ENCODE data around the gene NAA80.
A peak's percentile ranks its signal among the peaks of the same experiment; 100 is the strongest.

The NAA80 gene

DNA sequence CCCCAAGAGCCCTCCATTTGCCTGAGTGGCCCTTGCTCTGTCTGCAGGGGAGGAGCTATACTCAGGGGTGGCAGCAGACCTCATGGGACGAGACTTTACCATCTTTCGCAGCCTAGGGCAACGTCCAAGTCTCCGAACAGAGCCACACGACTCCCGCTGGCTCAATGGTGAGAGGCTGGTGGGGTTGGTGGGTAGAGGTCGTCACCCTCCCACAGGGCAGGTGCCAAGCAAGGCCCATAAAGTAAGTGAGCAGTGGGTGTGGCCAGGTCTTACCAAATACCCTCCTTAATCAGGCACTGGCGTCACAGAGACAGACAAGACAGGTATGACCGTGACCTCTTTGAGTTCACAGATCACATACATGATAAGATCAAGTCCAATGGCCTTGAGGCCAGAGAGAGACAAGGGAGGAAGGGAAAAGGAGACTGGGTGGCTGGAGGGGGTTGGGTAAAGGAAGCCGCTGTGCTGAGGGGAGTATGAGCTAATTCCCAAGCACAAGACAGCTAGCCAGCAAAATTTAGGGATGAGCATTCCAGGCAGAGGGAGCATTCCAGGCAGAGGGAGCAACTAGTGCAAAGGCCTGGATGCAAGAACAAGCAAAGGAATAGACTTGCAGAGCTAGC lies 27.8 kb downstream of the NAA80 start:
- no peak for TF ChIP-seq CTCF (conservative IDR thresholded peaks at IDR 0.05; ENCODE audit: low read depth, low read length)
- DNase-seq (ENCODE audit: low read depth), result no peak
- no peak overlapping the region for H3K4me3 ChIP-seq (ENCODE audit: low read depth, low read length)

DNA sequence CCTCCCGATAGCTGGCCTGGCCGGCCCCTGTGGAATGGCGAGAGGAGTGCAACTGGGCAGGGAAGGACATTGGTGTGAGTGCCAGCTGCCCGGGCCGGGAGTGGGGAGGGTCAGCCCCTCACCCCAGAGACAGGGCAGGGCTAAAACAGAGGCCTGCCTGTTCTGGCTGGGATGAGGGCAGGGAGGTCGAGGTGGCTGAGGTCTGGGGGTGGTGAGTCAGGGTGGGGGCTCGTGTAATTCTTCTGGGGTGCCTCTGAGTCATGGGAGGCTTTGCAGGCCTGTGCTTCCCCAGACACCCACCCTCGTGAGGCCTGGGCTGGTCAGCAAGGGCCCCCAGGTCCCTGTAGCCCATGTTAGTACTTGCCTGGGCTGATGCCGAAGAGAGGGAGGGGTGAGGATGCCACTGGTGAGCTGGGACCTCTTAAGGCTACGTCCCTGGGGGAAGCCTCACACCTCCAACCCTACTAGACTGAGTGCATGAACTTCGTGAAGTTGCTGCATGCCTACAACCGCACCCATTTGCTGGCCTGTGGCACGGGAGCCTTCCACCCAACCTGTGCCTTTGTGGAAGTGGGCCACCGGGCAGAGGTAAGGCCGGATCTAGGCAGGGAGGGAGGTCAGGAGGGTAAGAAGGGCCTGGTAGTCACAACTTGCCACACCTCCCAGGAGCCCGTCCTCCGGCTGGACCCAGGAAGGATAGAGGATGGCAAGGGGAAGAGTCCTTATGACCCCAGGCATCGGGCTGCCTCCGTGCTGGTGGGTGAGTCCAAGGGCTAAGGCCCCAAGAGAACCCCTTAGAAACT lies 28.6 kb downstream of the NAA80 start:
- no peak for DNase-seq (ENCODE audit: low read depth)
- no peak for TF ChIP-seq CTCF (conservative IDR thresholded peaks at IDR 0.05; ENCODE audit: low read depth, low read length)

GRCh38 chr3:50269977-50270413 lies 29.2 kb downstream of the NAA80 start:
- H3K4me3 ChIP-seq (ENCODE audit: low read depth, low read length), result no peak overlapping the region
- peak; percentile 18 for DNase-seq (ENCODE audit: low read depth)
- no peak for TF ChIP-seq CTCF (conservative IDR thresholded peaks at IDR 0.05; ENCODE audit: low read depth, low read length)

More for the DNA sequence above, 28.6 kb downstream of the NAA80 start:
- H3K4me3 ChIP-seq (ENCODE audit: low read depth, low read length), result no peak overlapping the region

- no peak for DNase-seq (ENCODE audit: low read depth)
- no peak overlapping the region for H3K4me3 ChIP-seq (ENCODE audit: low read depth, low read length)
- TF ChIP-seq CTCF (conservative IDR thresholded peaks at IDR 0.05; ENCODE audit: low read depth, low read length), result no peak
Measured at GRCh38 chr3:50269460-50269859, 29.7 kb downstream of the NAA80 start.

GRCh38 chr3:50268703-50269451 lies 30.3 kb downstream of the NAA80 start, which contains the start of gene SEMA3B:
Gene SEMA3B, plus strand, starts transcription at chr3:50269147. Its CDS starts 94 bp downstream, at chr3:50269241.
- no peak for TF ChIP-seq CTCF (conservative IDR thresholded peaks at IDR 0.05; ENCODE audit: low read depth, low read length)
- no peak within 1 kb of the TSS for H3K4me3 ChIP-seq (ENCODE audit: low read depth, low read length)
- DNase-seq (ENCODE audit: low read depth), result no peak

GRCh38 chr3:50268276-50268675 lies 30.9 kb downstream of the NAA80 start:
- no peak for TF ChIP-seq CTCF (conservative IDR thresholded peaks at IDR 0.05; ENCODE audit: low read depth, low read length)
- no peak for DNase-seq (ENCODE audit: low read depth)
- H3K4me3 ChIP-seq (ENCODE audit: low read depth, low read length), result no peak overlapping the region

All from choroid plexus epithelial cell (primary cell).